IPS-20b (cell line): Measurements from ENCODE around the gene UBA6.
"Not testable (repeated sequence)": the region's sequence is repeated elsewhere in the genome, so short reads cannot be mapped to it uniquely, and the experiment has no call there.

Source experiments
- H3K27ac ChIP-seq: one replicate; pipeline ENCODE4 v1.5.1; 2013; ENCODE audit warnings: low read length
- H3K27me3 ChIP-seq: 2 replicates; pipeline ENCODE4 v1.6.1; 2013; ENCODE audit warnings: mild to moderate bottlenecking, low read length, inconsistent platforms; ENCODE audit not compliant: insufficient read depth
- H3K36me3 ChIP-seq: 2 replicates; pipeline ENCODE4 v1.6.1; 2013; ENCODE audit warnings: low read depth, mild to moderate bottlenecking, inconsistent platforms, low read length, moderate library complexity; ENCODE audit not compliant: insufficient read depth
- H3K4me1 ChIP-seq: 2 replicates; pipeline ENCODE4 v1.6.1; 2013; ENCODE audit warnings: mild to moderate bottlenecking, control low read depth, inconsistent platforms, low read length, moderate library complexity; ENCODE audit not compliant: insufficient read depth
- H3K4me3 ChIP-seq: 2 replicates; pipeline ENCODE4 v1.5.1; 2013; ENCODE audit warnings: mild to moderate bottlenecking, low read length, inconsistent platforms
- H3K9ac ChIP-seq: 2 replicates; pipeline ENCODE4 v1.6.1; 2013; ENCODE audit warnings: low read depth, mild to moderate bottlenecking, inconsistent platforms, low read length, moderate library complexity
- H3K9me3 ChIP-seq: 2 replicates; pipeline ENCODE4 v1.6.1; 2013; ENCODE audit warnings: mild to moderate bottlenecking, low read depth, low read length, inconsistent platforms; ENCODE audit not compliant: insufficient read depth

UBA6 gene

GRCh38 chr4:67712650-67713528, 11.9 kb upstream of the UBA6 start:
- Histone ChIP-seq H3K9me3 (no peaks in the 10 kb centered on the region), H3K9ac (no peak overlapping the region), H3K4me1 (peaks cover 20% of the 10 kb centered on the region), H3K27me3 (no peaks in the 10 kb centered on the region), H3K27ac (no peak overlapping the region), H3K4me3 (no peak overlapping the region), H3K36me3 (no peaks in the 10 kb centered on the region)

GRCh38 chr4:67712000-67712625, 11.2 kb upstream of the UBA6 start:
- Histone ChIP-seq H3K9me3 (no peaks in the 10 kb centered on the region), H3K9ac (no peak overlapping the region), H3K27me3 (no peaks in the 10 kb centered on the region), H3K27ac (no peak overlapping the region), H3K36me3 (no peaks in the 10 kb centered on the region), H3K4me1 (peaks cover 20% of the 10 kb centered on the region), H3K4me3 (no peak overlapping the region)

DNA sequence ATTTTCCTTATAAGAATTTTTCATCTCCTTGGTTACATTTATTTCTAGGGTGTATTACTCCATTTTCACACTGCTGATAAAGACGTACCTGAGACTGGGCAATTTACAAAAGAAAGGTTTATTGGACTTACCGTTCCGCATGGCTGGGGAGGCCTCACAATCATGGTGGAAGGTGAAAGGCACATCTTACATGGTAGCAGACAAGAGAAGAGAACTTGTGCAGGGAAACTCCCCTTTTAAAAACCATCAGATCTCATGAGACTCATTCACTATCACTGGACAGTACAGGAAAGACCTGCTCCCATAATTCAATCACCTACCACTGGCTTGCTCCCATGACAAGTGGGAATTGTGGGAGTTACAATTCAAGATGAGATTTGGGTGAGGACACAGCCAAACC, 5.7 kb upstream of the UBA6 start:
- not testable (repeated sequence) for H3K4me1 ChIP-seq, H3K9me3 ChIP-seq, H3K4me3 ChIP-seq, H3K36me3 ChIP-seq, H3K27me3 ChIP-seq, H3K27ac ChIP-seq, H3K9ac ChIP-seq

GRCh38 chr4:67704843-67705242, 3.9 kb upstream of the UBA6 start:
- no peak overlapping the region for H3K9ac ChIP-seq
- H3K4me1 ChIP-seq: no peaks in the 10 kb centered on the region
- no peaks in the 10 kb centered on the region for H3K9me3 ChIP-seq
- 0 out of 2 replicates have a peak, but pooled peaks cover 4% of the 10 kb centered on the region for H3K36me3 ChIP-seq
- no peak overlapping the region for H3K4me3 ChIP-seq
- H3K27ac ChIP-seq: no peak overlapping the region
- no peaks in the 10 kb centered on the region for H3K27me3 ChIP-seq

GRCh38 chr4:67702166-67702565, 1.2 kb upstream of the UBA6 start:
- H3K9ac ChIP-seq: no peak overlapping the region; the same call in 1 of the 2 replicates
- H3K4me3 ChIP-seq: peak overlapping the region; percentile 88
- H3K27ac ChIP-seq: no peak overlapping the region
- H3K4me1 ChIP-seq: no peaks in the 10 kb centered on the region
- H3K9me3 ChIP-seq: no peaks in the 10 kb centered on the region
- H3K36me3 ChIP-seq: 0 out of 2 replicates have a peak, but pooled peaks cover 4% of the 10 kb centered on the region
- no peaks in the 10 kb centered on the region for H3K27me3 ChIP-seq

GRCh38 chr4:67701517-67701850, 529 bp upstream of the UBA6 start:
- Histone ChIP-seq H3K27me3 (no peaks in the 10 kb centered on the region), H3K4me3 (peak overlapping the region; percentile 88), H3K27ac (no peak overlapping the region), H3K9ac (peak overlapping the region; percentile 83; the same call in 1 of the 2 replicates), H3K9me3 (no peaks in the 10 kb centered on the region), H3K36me3 (no peaks in the 10 kb centered on the region), H3K4me1 (no peaks in the 10 kb centered on the region)

GRCh38 chr4:67700116-67700737, 728 bp downstream of the UBA6 start:
- no peaks in the 10 kb centered on the region for H3K4me1 ChIP-seq
- peak overlapping the region; percentile 90; the same call in 1 of the 2 replicates for H3K9ac ChIP-seq
- peak overlapping the region; percentile 88 for H3K4me3 ChIP-seq
- no peaks in the 10 kb centered on the region for H3K27me3 ChIP-seq
- H3K9me3 ChIP-seq: no peaks in the 10 kb centered on the region
- peaks cover 9% of the 10 kb centered on the region for H3K36me3 ChIP-seq
- no peak overlapping the region for H3K27ac ChIP-seq

- Histone ChIP-seq H3K27ac (no peak overlapping the region), H3K27me3 (no peaks in the 10 kb centered on the region), H3K9me3 (no peaks in the 10 kb centered on the region), H3K4me1 (no peaks in the 10 kb centered on the region), H3K36me3 (peaks cover 9% of the 10 kb centered on the region), H3K9ac (no peak overlapping the region), H3K4me3 (peak overlapping the region; percentile 88; the same call in 1 of the 2 replicates)
Measured at GRCh38 chr4:67699603-67700002, 1.4 kb downstream of the UBA6 start.

GRCh38 chr4:67697860-67698687, 2.9 kb downstream of the UBA6 start:
- H3K9ac ChIP-seq: no peak overlapping the region
- no peaks in the 10 kb centered on the region for H3K4me1 ChIP-seq
- peaks cover 9% of the 10 kb centered on the region for H3K36me3 ChIP-seq
- H3K27me3 ChIP-seq: no peaks in the 10 kb centered on the region
- no peak overlapping the region for H3K4me3 ChIP-seq
- no peaks in the 10 kb centered on the region for H3K9me3 ChIP-seq
- no peak overlapping the region for H3K27ac ChIP-seq

DNA sequence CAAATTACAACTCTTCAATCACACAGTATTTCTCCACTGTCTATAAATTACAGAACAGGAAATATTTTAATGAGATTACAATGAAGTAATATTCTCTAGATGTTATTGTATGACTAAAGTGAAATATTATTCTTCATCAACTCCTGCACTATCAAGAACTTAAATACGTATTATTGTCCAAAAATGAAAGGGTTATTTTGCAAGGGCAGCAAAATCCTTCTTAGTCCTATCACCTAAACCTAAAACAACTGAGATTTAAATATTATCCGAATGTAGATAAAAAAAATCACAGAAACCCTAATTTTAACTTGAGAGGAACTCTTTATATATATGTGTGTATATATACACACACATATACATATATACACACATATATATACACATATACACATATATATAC, 4.9 kb downstream of the UBA6 start:
- Histone ChIP-seq H3K9ac (no peak overlapping the region), H3K9me3 (no peaks in the 10 kb centered on the region), H3K27ac (no peak overlapping the region), H3K4me3 (no peak overlapping the region), H3K4me1 (no peaks in the 10 kb centered on the region), H3K36me3 (peaks cover 23% of the 10 kb centered on the region), H3K27me3 (no peaks in the 10 kb centered on the region)

DNA sequence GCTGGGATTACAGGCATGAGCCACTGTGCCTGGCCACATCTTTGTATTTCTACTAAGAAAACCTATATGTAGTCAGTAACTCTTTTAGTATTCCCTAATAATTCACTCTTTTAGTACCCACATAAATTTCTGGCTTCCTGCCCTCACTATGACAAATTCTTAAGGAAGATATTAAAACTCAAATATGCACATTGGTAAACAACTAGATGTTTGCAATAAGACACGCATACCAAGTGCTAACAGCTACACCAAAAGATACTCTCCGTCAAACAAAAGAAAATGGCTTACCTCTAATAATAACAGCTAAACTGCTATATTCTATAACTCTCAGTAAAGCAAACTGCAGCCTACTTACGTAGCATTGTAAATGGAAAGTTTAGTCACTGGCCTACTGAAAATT, 6.3 kb downstream of the UBA6 start:
- H3K36me3 ChIP-seq: peaks cover 23% of the 10 kb centered on the region
- H3K9me3 ChIP-seq: no peaks in the 10 kb centered on the region
- H3K4me3 ChIP-seq: no peak overlapping the region
- H3K9ac ChIP-seq: no peak overlapping the region
- no peaks in the 10 kb centered on the region for H3K4me1 ChIP-seq
- no peaks in the 10 kb centered on the region for H3K27me3 ChIP-seq
- H3K27ac ChIP-seq: no peak overlapping the region
